ENCODE results near the gene EXT2.

GRCh38 chr11:44071157-44071556 is 24.3 kb upstream of the EXT2 start:
- no peak for TF ChIP-seq CTCF (IDR thresholded peaks at IDR 0.05)
- TF ChIP-seq RFX5 (IDR thresholded peaks at IDR 0.05; ENCODE audit: low read length): no peak
- no peak for TF ChIP-seq NFIC (IDR thresholded peaks at IDR 0.05; ENCODE audit: borderline replicate concordance)
- no peak for TF ChIP-seq EP300 (IDR thresholded peaks at IDR 0.05; ENCODE audit: borderline replicate concordance in 1 of 2, low read depth in 1 of 2, low read length in 1 of 2)
- no peak for TF ChIP-seq MAX (IDR thresholded peaks at IDR 0.05; ENCODE audit: low read depth)
- TF ChIP-seq ZBTB33 (IDR thresholded peaks at IDR 0.05; ENCODE audit: borderline replicate concordance, low read depth): no peak
- no peak for TF ChIP-seq TCF12 (IDR thresholded peaks at IDR 0.05)
